Stimulated activated memory B cell treated with anti-CD40 and anti-IgM and Interleukin-4, amounts not matched to agents 10 μg/mL and 1 μg/mL and 100 μg/mL, for 72 hours (primary cell): Measurements from ENCODE around the gene PAK6.

Source experiments
- ATAC-seq: fragments of 150-1000 bp; cut with Tn5 transposase; 2 replicates; pipeline ENCODE4 v1.10.0; 2021
- H3K27ac Mint-ChIP-seq: one replicate; pipeline ENCODE4 v1.8.0; 2022; ENCODE audit warnings: mild to moderate bottlenecking, mixed read lengths
- H3K27me3 Mint-ChIP-seq: one replicate; pipeline ENCODE4 v1.8.0; 2022; ENCODE audit warnings: mixed read lengths
- H3K36me3 Mint-ChIP-seq: one replicate; pipeline ENCODE4 v1.8.0; 2022; ENCODE audit warnings: mixed read lengths
- H3K4me1 Mint-ChIP-seq: one replicate; pipeline ENCODE4 v1.8.0; 2022; ENCODE audit warnings: mixed read lengths
- H3K4me3 Mint-ChIP-seq: one replicate; pipeline ENCODE4 v1.8.0; 2022; ENCODE audit warnings: mild to moderate bottlenecking, moderate library complexity, mixed read lengths
- H3K9me3 Mint-ChIP-seq: one replicate; pipeline ENCODE4 v1.8.0; 2022; ENCODE audit warnings: mixed read lengths

The PAK6 gene

GRCh38 chr15:40298216-40298935 is 59.5 kb downstream of the PAK6 start:
- Mint-ChIP-seq H3K27ac (no peak overlapping the region), H3K27me3 (no peaks in the 10 kb centered on the region), H3K9me3 (no peaks in the 10 kb centered on the region), H3K4me3 (no peak overlapping the region), H3K36me3 (peaks cover 72% of the 10 kb centered on the region), H3K4me1 (peaks cover under 1% of the 10 kb centered on the region)
- ATAC-seq: no peak

- no peaks in the 10 kb centered on the region for H3K9me3 Mint-ChIP-seq
- H3K4me1 Mint-ChIP-seq: peaks cover 17% of the 10 kb centered on the region
- ATAC-seq: no peak
- no peaks in the 10 kb centered on the region for H3K27me3 Mint-ChIP-seq
- H3K36me3 Mint-ChIP-seq: peaks cover 80% of the 10 kb centered on the region
- no peak overlapping the region for H3K4me3 Mint-ChIP-seq
- H3K27ac Mint-ChIP-seq: no peak overlapping the region
These were observed 61.5 kb downstream of the PAK6 start for GRCh38 chr15:40300367-40300766.

GRCh38 chr15:40300771-40301170 is 61.9 kb downstream of the PAK6 start:
- Mint-ChIP-seq H3K27ac (no peak overlapping the region), H3K4me3 (no peak overlapping the region), H3K27me3 (no peaks in the 10 kb centered on the region), H3K9me3 (no peaks in the 10 kb centered on the region), H3K4me1 (peaks cover 20% of the 10 kb centered on the region), H3K36me3 (peaks cover 77% of the 10 kb centered on the region)
- ATAC-seq: no peak

DNA sequence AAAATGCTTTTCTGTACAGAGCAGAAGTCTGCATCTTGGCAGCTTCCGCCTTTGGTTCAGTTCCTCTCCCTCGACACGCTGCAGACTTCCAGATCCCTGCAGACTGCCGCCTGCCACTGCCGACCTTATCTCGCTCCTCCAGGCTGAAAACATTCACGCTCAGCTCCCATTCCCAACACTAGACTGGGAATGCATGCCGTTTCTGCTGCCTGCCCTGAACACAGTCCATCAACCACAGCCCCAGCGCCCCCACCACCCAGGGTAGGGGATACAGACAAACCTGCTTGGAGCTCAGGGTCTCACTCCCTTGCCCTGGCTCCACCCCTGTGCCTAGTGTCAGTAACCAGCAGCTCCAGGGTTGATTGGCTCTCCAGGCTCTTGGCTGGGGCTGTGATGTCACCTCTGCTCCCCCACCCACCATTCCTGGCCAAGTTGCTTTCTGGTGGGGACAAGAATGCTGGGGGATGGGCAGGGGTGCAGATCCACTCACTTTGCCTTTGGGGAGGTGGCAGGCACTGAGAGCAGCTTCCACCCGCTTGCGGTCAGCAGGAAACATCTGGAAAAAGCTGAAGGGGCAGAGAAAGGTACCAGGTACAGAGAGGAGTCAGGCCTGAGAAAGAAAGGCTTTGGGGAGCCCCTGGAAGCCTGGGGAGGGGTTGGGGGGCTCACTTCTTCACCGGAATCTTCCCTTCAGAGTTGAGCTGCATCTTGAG is 62.8 kb downstream of the PAK6 start:
- peaks cover 27% of the 10 kb centered on the region for H3K4me1 Mint-ChIP-seq
- H3K36me3 Mint-ChIP-seq: peaks cover 74% of the 10 kb centered on the region
- ATAC-seq: no peak
- no peak overlapping the region for H3K27ac Mint-ChIP-seq
- no peaks in the 10 kb centered on the region for H3K27me3 Mint-ChIP-seq
- H3K9me3 Mint-ChIP-seq: no peaks in the 10 kb centered on the region
- H3K4me3 Mint-ChIP-seq: no peak overlapping the region

GRCh38 chr15:40302288-40302886 is 63.5 kb downstream of the PAK6 start:
- Mint-ChIP-seq H3K27ac (no peak overlapping the region), H3K4me3 (no peak overlapping the region), H3K9me3 (no peaks in the 10 kb centered on the region), H3K36me3 (peaks cover 68% of the 10 kb centered on the region), H3K27me3 (no peaks in the 10 kb centered on the region), H3K4me1 (peaks cover 35% of the 10 kb centered on the region)
- no peak for ATAC-seq

GRCh38 chr15:40302981-40303380 is 64.1 kb downstream of the PAK6 start:
- Mint-ChIP-seq H3K4me1 (peaks cover 41% of the 10 kb centered on the region), H3K27ac (no peak overlapping the region), H3K36me3 (peaks cover 62% of the 10 kb centered on the region), H3K27me3 (no peaks in the 10 kb centered on the region), H3K9me3 (no peaks in the 10 kb centered on the region), H3K4me3 (no peak overlapping the region)
- ATAC-seq: no peak

- Mint-ChIP-seq H3K4me3 (no peak overlapping the region), H3K27me3 (no peaks in the 10 kb centered on the region), H3K36me3 (peaks cover 56% of the 10 kb centered on the region), H3K27ac (no peak overlapping the region), H3K9me3 (no peaks in the 10 kb centered on the region), H3K4me1 (peaks cover 47% of the 10 kb centered on the region)
- no peak for ATAC-seq
These were observed 64.7 kb downstream of the PAK6 start for GRCh38 chr15:40303576-40303975.

- ATAC-seq: no peak
- Mint-ChIP-seq H3K27ac (no peak overlapping the region), H3K9me3 (no peaks in the 10 kb centered on the region), H3K4me3 (no peak overlapping the region), H3K27me3 (no peaks in the 10 kb centered on the region), H3K36me3 (peaks cover 40% of the 10 kb centered on the region), H3K4me1 (peaks cover 63% of the 10 kb centered on the region)
These were observed 66.4 kb downstream of the PAK6 start for GRCh38 chr15:40305281-40305680.

DNA sequence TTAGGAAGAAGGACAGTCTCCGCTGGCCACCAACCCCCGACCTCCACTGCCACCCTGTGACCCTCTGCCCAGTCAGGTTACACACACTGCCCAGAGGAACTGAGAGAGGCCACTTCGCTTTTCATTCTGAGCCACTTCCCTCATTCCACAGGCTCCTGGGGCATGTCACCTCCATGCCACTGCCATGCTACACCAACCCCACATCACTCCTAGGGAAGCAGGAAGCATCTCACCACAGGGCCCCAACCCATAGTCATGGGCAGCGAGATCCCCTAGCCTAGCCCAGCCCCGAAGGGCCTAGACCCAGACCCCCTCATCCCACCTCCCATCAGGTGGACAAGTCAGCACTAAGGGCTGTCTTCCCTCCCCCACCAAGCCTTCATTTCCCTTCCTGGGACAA is 67.5 kb downstream of the PAK6 start:
- ATAC-seq: no peak
- Mint-ChIP-seq H3K36me3 (peaks cover 32% of the 10 kb centered on the region), H3K9me3 (no peaks in the 10 kb centered on the region), H3K27me3 (no peaks in the 10 kb centered on the region), H3K4me3 (peak overlapping the region; percentile 59), H3K4me1 (peaks cover 63% of the 10 kb centered on the region), H3K27ac (peak overlapping the region; percentile 99)

DNA sequence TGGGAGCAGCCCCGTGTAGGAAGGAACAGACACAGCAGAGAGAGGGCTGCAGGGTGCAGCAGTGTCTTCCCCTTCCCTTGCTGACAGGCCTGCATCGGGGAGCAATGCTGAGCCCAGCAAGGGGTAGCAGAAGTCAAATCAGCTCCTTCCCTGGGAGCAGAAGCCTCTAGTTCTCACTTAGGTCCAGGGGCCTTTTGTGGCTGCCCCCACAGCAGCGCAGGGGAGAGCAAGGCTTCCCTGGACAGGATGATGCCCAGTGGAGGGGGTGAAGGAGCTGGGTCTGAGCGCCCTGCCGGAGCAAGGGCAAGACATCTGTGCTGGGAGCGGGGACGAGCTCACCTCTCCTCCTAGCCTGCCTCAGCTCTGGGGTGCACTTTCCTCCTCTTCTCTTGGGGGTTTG is 68.0 kb downstream of the PAK6 start:
- Mint-ChIP-seq H3K27ac (peak overlapping the region; percentile 99), H3K27me3 (no peaks in the 10 kb centered on the region), H3K4me1 (peaks cover 63% of the 10 kb centered on the region), H3K36me3 (peaks cover 26% of the 10 kb centered on the region), H3K4me3 (peak overlapping the region; percentile 59), H3K9me3 (no peaks in the 10 kb centered on the region)
- ATAC-seq: no peak

DNA sequence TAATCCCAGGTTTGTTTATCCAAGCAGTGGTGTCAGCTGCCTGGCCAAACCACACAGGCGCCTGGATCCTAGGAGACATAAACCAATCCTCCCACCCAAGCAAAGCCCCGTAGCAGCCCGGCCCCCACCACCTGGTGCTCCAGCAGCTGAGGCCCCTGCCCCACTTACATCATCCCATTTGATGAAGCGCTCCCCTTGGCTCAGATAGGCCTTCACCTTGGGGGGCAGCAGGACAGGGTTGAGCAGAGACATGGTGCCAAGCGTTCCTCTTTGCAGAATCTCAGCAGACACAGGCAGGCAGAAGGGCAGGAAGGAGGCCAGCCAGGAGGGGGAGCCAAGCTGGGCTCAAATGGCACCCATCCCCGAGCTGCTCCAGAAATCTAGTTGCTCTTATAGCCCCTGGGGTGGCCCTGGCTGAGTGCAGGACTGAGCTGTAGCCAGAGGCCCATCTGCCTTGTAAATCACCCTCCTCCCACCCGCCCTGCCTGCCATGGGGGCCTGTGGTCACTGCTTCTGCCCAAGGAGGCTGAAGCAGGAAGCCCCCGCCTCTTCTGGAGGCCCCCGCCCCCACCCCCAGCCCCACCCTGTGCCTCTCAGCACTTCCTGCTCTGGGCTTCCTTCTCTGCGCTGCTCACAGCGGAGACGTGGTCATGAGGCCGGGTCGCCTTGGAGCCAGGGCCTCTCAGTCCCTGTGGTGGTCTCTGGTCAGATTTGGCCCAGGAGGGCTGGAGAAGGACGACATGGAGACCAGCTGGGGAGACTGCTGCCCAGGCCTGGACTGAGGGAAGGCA is 68.8 kb downstream of the PAK6 start, which contains the start of gene PLCB2:
TSS of gene PLCB2 (minus strand) at position 515 of the 791 bp plus-strand sequence. CDS start at position 252, 263 bp downstream.
- Mint-ChIP-seq H3K27ac (peak within 1 kb of the TSS; percentile 99), H3K4me1 (peaks cover 63% of the 10 kb centered on the region), H3K27me3 (no peaks in the 10 kb centered on the region), H3K36me3 (peaks cover 19% of the 10 kb centered on the region), H3K9me3 (no peaks in the 10 kb centered on the region), H3K4me3 (peak within 1 kb of the TSS; percentile 96)
- ATAC-seq: peak; percentile 86

DNA sequence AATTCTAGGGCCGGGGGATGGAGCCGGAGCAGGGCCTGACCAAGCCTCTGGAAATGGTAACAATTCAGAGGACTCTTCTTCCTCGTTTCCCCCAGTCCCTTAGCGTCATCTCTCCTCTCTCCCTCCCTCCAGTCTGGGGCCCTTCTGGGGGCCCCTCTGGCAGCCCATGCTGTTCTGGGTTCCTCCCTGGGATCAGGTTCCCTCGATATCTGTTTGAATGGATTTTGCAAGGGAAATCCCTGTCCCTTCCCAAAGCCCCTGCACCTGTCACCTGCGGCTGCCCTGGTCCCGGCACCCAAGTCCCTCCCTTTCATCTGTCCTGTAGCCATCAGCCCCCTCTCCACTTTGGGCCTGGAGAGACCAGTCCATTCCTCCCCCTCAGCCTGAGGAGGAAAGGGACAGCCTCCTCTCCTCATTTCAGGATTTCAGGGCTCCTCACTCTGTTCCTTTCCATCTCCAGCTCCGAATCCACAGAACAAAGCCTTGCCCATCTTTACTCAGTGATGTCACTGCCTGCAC is 70.5 kb downstream of the PAK6 start:
- Mint-ChIP-seq H3K9me3 (no peaks in the 10 kb centered on the region), H3K27me3 (no peaks in the 10 kb centered on the region), H3K27ac (peak overlapping the region; percentile 99), H3K4me3 (peak overlapping the region; percentile 96), H3K4me1 (peaks cover 53% of the 10 kb centered on the region), H3K36me3 (peaks cover 3% of the 10 kb centered on the region)
- no peak for ATAC-seq

DNA sequence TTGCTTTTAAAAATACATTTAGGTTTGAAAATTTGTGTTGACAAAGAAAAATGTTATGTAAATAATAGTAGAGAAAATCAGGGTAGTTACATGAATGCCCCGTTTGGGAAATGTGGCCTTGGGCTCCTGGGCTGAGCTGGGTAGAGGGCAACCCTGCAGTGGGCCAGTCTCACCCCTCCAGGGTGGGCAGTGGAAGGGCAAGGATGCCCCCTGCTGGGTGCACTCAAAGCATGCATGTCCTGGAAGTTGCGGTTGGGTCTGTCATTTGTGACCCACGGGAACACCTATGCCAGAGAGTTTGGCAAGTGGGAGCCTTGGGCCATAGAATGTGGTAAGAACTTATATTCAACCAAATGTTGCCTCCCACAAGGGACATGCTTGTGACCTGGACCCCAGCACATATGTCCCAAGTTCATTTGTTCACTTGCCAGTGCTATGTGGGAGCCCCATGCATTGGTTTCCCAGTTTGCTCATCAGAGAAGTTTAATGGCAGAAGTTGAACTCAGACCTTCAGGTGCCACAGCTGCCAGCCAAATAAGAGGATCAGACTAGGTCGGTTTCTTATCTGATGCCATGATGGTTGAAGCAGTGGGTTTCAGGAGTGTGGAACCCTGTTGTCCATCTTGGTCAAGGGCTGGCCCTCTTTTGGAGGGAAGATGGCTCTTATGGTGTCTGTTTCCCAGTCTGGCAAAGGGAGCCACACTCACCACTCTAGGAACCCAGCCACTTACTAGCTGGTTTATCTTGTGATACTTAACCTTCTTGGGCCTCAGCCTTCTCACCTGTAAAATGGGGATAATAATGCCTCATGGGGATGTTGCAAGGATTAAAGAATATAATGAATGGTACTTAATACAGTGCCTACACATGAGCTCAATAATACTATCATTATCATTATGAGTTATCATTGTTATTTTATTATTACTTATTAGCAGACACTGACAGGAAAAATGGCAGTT is 71.4 kb downstream of the PAK6 start:
- H3K9me3 Mint-ChIP-seq: no peaks in the 10 kb centered on the region
- peak overlapping the region; percentile 99 for H3K27ac Mint-ChIP-seq
- peaks cover under 1% of the 10 kb centered on the region for H3K27me3 Mint-ChIP-seq
- no peak for ATAC-seq
- H3K36me3 Mint-ChIP-seq: no peaks in the 10 kb centered on the region
- peak overlapping the region; percentile 96 for H3K4me3 Mint-ChIP-seq
- H3K4me1 Mint-ChIP-seq: peaks cover 47% of the 10 kb centered on the region

DNA sequence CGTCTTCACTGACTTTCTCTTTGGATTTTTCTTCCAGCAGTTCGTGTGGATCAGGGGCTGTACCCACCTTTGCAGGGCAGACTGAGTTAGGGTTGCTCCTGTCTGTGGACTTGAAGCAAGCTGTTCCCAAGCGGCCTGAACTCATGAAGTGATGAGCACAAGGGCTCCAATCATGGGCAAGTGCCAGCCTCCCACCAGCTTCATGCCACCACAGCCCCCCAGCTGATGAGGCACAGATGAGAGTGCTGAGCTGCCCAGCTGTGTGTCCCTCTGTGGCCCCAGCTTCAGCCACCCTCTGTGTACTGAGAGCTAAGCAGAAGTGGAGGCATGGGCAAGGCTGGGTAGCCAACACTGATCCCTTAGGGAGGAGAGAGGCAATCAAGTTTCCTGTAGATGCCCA is 72.1 kb downstream of the PAK6 start:
- H3K36me3 Mint-ChIP-seq: no peaks in the 10 kb centered on the region
- no peak overlapping the region for H3K27ac Mint-ChIP-seq
- peaks cover 8% of the 10 kb centered on the region for H3K27me3 Mint-ChIP-seq
- peaks cover 42% of the 10 kb centered on the region for H3K4me1 Mint-ChIP-seq
- H3K4me3 Mint-ChIP-seq: no peak overlapping the region
- no peaks in the 10 kb centered on the region for H3K9me3 Mint-ChIP-seq
- ATAC-seq: no peak
